Right lobe of liver (tissue), 6 donors: Measurements from ENCODE around the gene TSTD1. TPM values are rescaled to one million over a fixed set of nuclear protein-coding genes. Genes with fewer than 3 reads are reported as not detected.
"Not testable (repeated sequence)": the region's sequence is repeated elsewhere in the genome, so short reads cannot be mapped to it uniquely, and the experiment has no call there.

Experiments used
- ATAC-seq, 4 donors: fragments of 200-7000 bp; cut with Tn5 transposase; one replicate each; pipeline ENCODE4 v1.9.1; 2020; ENCODE audit warnings: mild to moderate bottlenecking in 4 of 4, moderate library complexity in 4 of 4
- DNase-seq, 3 donors: peaks; one replicate each; pipeline ENCODE4 v3.0.0-alpha.2; 2020
- H3K27ac ChIP-seq, 3 donors: fragments of 200-600 bp; one replicate each; pipeline ENCODE4 v1.8.0; 2022
- H3K27me3 ChIP-seq, 2 donors: fragments of 200-600 bp; one replicate each; pipeline ENCODE4 v1.8.0; 2022
- H3K36me3 ChIP-seq, 4 donors: fragments of 200-600 bp; sonication (generic) in 1 of 4; one replicate each; pipeline versions ENCODE4 v1.5.1 to v1.8.0; 2017 to 2022; ENCODE audit warnings: control low read depth in 1 of 4
- H3K4me1 ChIP-seq, 4 donors: fragments of 200-600 bp; sonication (generic) in 1 of 4; one replicate each; pipeline versions ENCODE4 v1.5.1 to v1.8.0; 2017 to 2022; ENCODE audit warnings: control low read depth in 1 of 4
- H3K4me3 ChIP-seq, 3 donors: fragments of 200-600 bp; one replicate each; pipeline ENCODE4 v1.8.0; 2022
- H3K9me3 ChIP-seq, 4 donors: fragments of 200-600 bp; sonication (generic) in 1 of 4; one replicate each; pipeline versions ENCODE4 v1.5.1 to v1.8.0; 2017 to 2022; ENCODE audit warnings: control low read depth in 1 of 4
- POLR2A ChIP-seq: fragments of 450-650 bp; IDR thresholded peaks from one replicate; pipeline ENCODE4 v1.6.1; 2017; ENCODE audit warnings: antibody characterized with exemption, mild to moderate bottlenecking
- WGBS: methylation state at CpG from one replicate; pipeline ENCODE4 v1.1.6; 2018; ENCODE audit warnings: low coverage, low lambda C conversion rate; ENCODE audit not compliant: insufficient coverage; ENCODE audit errors: missing lambda C conversion rate; 5-methylcytosine and 5-hydroxymethylcytosine counted together
- intact Hi-C, 2 donors: fragments of 100-400 bp; cut with DNase I; formaldehyde crosslinking; loops; one replicate each; pipeline versions ENCODE4 v1.11.2 to v1.14.1; 2022
- total RNA-seq, 6 experiments: library from RNA; depleted of rRNA in 2 of 6; stranded (reverse); fragments of >200 nt in 2 of 6; fragmentation: NEBNext Ultra II Directional in 3 of 6; extraction: Animal tissue kit (Norgen Biotek cat#: 25700) in 3 of 6; gene quantifications; one replicate each; pipeline versions ENCODE4 v1.1.0 to v1.2.4, GENCODE V29; 2016 to 2023
- TF ChIP-seq, protein P1 (sequence below), 4 donors: fragments of 200-600 bp in 3 of 4; fragments of 450-650 bp in 1 of 4; IDR thresholded peaks; one replicate each; pipeline versions ENCODE4 v1.5.1 to v1.8.0; 2016 to 2022; ENCODE audit warnings: antibody characterized with exemption in 4 of 4, mild to moderate bottlenecking in 2 of 4
- donor health status: DM: no; HTN: yes; CAD: no.
- donor health status: DM: no; HTN: no; CAD: no.
- donor health status: DM: no; HTN: no; CAD: no.
- donor health status: DM: no; HTN: yes; CAD: no.
- donor health status: DM: no; HTN: yes; CAD: no.

The TSTD1 gene
- total RNA-seq, 6 experiments from 2014 or later = 16.3 to 60.8 (median 28.3) TPM

DNA sequence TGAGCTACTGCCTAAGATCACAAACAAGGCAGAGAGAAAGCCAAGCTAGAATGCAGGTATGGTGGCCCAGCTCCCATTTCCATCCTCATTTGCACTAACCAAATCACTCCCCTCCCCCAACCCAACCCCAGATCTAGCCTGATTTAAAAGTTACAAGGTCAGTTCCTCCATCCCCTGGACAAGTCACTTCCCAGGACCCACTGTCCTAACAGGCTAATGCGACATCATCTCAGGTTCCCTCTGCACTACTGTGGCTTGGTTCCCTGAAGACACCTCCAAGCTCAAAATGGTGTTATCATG is 20.2 kb downstream of the TSTD1 start:
- DNase-seq = no peak
- Histone ChIP-seq H3K4me3 (peak overlapping the region in 1 of 3 donors; percentile 70), H3K27me3 (no peaks in the 10 kb centered on the region), H3K4me1 (peaks cover 0 to 58% (median 23%) of the 10 kb centered on the region in 4 donors), H3K27ac (peak overlapping the region; percentile 97 to 98 (median 97)), H3K36me3 (no peaks in the 10 kb centered on the region), H3K9me3 (no peaks in the 10 kb centered on the region)
- intact Hi-C loops = no loop called here
- TF ChIP-seq POLR2A = no peak
- TF ChIP-seq, protein P1, sequence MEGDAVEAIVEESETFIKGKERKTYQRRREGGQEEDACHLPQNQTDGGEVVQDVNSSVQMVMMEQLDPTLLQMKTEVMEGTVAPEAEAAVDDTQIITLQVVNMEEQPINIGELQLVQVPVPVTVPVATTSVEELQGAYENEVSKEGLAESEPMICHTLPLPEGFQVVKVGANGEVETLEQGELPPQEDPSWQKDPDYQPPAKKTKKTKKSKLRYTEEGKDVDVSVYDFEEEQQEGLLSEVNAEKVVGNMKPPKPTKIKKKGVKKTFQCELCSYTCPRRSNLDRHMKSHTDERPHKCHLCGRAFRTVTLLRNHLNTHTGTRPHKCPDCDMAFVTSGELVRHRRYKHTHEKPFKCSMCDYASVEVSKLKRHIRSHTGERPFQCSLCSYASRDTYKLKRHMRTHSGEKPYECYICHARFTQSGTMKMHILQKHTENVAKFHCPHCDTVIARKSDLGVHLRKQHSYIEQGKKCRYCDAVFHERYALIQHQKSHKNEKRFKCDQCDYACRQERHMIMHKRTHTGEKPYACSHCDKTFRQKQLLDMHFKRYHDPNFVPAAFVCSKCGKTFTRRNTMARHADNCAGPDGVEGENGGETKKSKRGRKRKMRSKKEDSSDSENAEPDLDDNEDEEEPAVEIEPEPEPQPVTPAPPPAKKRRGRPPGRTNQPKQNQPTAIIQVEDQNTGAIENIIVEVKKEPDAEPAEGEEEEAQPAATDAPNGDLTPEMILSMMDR (IDR thresholded peaks at IDR 0.05) = no peak
- 69% methylated on average over 1 of the region's 1 CpG for WGBS
- ATAC-seq = no peak

DNA sequence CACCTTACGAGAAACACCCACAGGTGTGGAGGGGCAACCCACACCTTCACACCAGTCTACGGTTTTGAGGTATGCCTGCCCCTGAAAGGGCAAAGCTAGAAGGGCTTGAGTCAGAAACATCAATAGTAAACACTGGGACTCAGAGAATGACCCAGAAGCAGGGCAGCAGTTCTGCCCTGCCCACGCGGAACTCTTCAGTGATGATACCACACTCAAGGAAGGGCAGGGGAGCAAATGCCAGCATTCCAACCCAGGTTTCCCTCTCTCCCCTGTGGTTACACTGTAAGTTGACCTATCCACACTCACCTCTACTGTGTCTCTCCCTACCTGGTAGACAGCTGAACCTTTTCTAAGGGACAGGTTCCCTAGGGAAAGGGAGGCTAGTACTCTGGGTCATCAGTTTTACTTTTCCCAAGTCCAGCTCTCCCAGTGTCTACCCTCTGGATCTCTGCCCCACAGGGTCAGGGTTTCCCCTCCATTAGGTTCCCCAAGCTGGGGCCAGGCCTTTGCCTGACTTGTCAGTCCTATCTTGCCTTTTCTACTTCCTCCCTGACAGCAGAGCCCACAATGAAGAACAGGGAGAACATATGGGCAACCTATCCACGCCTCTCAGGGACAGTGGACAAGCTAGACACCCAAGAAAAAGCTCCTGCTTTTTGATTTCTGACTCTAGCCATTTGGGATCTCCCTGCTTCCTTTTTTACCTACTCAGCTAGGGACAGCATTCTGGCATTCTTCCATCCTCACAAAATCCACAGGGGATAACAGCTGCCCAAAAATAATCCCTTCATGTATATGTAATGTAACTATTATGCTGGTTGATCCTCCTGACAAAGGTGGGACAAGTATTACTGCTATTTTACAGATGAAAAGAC is 20.8 kb downstream of the TSTD1 start:
- no peaks in the 10 kb centered on the region for H3K27me3 ChIP-seq
- H3K9me3 ChIP-seq = no peaks in the 10 kb centered on the region
- H3K4me1 ChIP-seq = peaks cover 0 to 59% (median 26%) of the 10 kb centered on the region in 4 donors
- intact Hi-C loops = no loop called here
- peak overlapping the region; percentile 54 to 98 (median 97) for H3K27ac ChIP-seq
- TF ChIP-seq, protein P1 (IDR thresholded peaks at IDR 0.05) = no peak
- peak; percentile 29 for TF ChIP-seq POLR2A
- DNase-seq (peak in 1 of 3 donors; percentile 45), ATAC-seq (peak in 1 of 4 donors; percentile 2)
- H3K4me3 ChIP-seq = peak overlapping the region in 1 of 3 donors; percentile 70
- WGBS = 44% methylated on average over 4 of the region's 5 CpGs
- no peaks in the 10 kb centered on the region for H3K36me3 ChIP-seq

DNA sequence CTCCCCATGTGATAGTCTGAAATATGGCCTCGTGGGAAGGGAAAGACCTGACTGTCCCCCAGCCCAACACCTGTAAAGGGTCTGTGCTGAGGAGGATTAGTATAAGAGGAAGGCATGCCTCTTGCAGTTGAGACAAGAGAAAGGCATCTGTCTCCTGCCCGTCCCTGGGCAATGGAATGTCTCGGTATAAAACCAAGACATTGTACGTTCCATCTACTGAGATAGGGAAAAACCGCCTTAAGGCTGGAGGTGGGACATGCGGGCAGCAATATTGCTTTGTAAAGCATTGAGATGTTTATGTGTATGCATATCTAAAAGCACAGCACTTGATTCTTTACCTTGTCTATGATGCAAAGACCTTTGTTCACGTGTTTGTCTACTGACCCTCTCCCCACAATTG is 21.6 kb downstream of the TSTD1 start:
- peak overlapping the region; percentile 54 to 98 (median 97) for H3K27ac ChIP-seq
- ATAC-seq, H3K36me3 ChIP-seq, H3K4me3 ChIP-seq, DNase-seq, H3K27me3 ChIP-seq, H3K9me3 ChIP-seq, intact Hi-C loops: not testable (repeated sequence)
- peaks cover 0 to 68% (median 29%) of the 10 kb centered on the region in 4 donors for H3K4me1 ChIP-seq
- 96% methylated on average over 5 of the region's 7 CpGs for WGBS

DNA sequence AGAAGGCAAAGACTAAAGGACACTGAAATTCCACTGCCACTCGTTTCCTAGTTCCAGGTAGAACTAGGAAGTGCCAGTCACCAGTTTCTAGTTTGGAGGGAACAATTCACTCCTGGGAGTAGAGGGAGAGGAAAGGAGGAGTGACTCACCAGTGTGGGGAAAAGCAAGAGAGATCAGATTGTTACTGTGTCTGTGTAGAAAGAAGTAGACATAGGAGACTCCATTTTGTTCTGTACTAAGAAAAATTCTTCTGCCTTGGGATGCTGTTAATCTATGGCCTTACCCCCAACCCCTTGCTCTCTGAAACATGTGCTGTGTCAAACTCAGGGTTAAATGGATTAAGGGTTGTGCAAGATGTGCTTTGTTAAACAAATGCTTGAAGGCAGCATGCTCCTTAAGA is 22.1 kb downstream of the TSTD1 start:
- 17% methylated on average over 1 of the region's 1 CpG for WGBS
- H3K4me3 ChIP-seq, H3K9me3 ChIP-seq, ATAC-seq, H3K27me3 ChIP-seq, DNase-seq, intact Hi-C loops, H3K36me3 ChIP-seq: not testable (repeated sequence)
- peaks cover 0 to 73% (median 31%) of the 10 kb centered on the region in 4 donors for H3K4me1 ChIP-seq
- H3K27ac ChIP-seq = peak overlapping the region in 2 of 3 donors; percentile 98 to 100

DNA sequence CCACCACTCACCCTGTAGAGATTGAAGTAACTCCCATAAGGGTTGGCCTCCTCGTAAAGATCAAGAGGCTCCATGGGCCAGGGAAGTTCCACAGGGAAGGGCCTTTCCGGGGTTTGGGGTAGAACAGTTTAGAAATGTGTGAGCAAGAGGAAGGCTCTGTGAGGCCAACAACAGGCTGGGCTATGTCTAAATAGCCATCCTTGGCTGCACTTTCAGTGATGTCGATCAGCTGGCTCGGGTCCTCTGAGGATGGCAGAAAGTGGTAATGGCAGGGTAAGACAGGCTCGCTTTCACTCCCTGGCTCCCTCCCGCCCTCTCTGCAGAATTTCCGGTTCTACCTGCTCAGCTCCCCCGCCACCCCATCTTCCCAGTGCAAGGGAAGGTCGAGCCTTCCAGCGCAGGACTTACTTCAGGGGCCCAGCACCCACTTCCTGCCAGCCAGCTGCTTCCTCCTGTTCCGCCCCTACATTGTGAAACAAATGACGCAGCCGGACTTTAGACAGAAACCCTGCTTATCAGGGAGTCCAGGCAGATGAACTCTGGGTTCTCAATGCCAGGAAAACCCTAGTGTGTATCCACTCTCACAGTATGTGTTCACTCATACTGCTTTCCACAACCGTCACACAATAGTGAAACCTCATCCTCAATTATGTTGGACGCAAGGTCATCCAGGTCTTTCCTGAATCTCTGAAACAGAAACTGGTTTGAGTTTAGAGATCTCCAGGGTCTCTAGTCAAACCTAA is 25.1 kb downstream of the TSTD1 start:
- Histone ChIP-seq H3K4me1 (peaks cover 0 to 74% (median 31%) of the 10 kb centered on the region in 4 donors), H3K36me3 (no peaks in the 10 kb centered on the region), H3K9me3 (no peaks in the 10 kb centered on the region), H3K27me3 (no peaks in the 10 kb centered on the region), H3K4me3 (peak overlapping the region; percentile 19 to 49 (median 43)), H3K27ac (peak overlapping the region; percentile 96 to 100 (median 98))
- 0% methylated on average over 11 of the region's 15 CpGs for WGBS
- intact Hi-C loops = no loop called here
- peak; percentile 91 for TF ChIP-seq POLR2A
- TF ChIP-seq, protein P1 (IDR thresholded peaks at IDR 0.05) = no peak
- ATAC-seq (peak; percentile 83 to 96 (median 92)), DNase-seq (peak; percentile 92 to 97 (median 94))
